Activated CD4-positive, alpha-beta memory T cell treated with anti-CD3 and anti-CD28 coated beads for 36 hours (primary cell): ENCODE data around the gene PARVB. TPM values are rescaled to one million over a fixed set of nuclear protein-coding genes. Genes with fewer than 3 reads are reported as not detected.

Source experiments
- CTCF ChIA-PET: fragments of 350-600 bp; sonication (Branson Sonifier 250); formaldehyde crosslinking; loops from one replicate; lab custom pipeline; 2021; ENCODE audit warnings: antibody characterized with exemption, inconsistent platforms; lab: Charles Lee
- POLR2A ChIA-PET: fragments of 350-600 bp; sonication (Branson Sonifier 250); formaldehyde crosslinking; loops from one replicate; lab custom pipeline; 2021; ENCODE audit warnings: antibody characterized with exemption; lab: Charles Lee
- DNase-seq: peaks from one replicate; pipeline ENCODE4 v3.0.0-alpha.2; 2020
- H3K27ac Mint-ChIP-seq: one replicate; pipeline ENCODE4 v1.8.0; 2021; ENCODE audit warnings: mixed read lengths
- H3K27me3 Mint-ChIP-seq: one replicate; pipeline ENCODE4 v1.8.0; 2021; ENCODE audit warnings: mixed read lengths
- H3K36me3 Mint-ChIP-seq: one replicate; pipeline ENCODE4 v1.8.0; 2021; ENCODE audit warnings: mixed read lengths
- H3K4me1 Mint-ChIP-seq: one replicate; pipeline ENCODE4 v1.8.0; 2021; ENCODE audit warnings: low read depth, mixed read lengths
- H3K4me3 Mint-ChIP-seq: one replicate; pipeline ENCODE4 v1.8.0; 2021; ENCODE audit warnings: mild to moderate bottlenecking, mixed read lengths
- H3K9me3 Mint-ChIP-seq: one replicate; pipeline ENCODE4 v1.8.0; 2021; ENCODE audit warnings: mixed read lengths
- intact Hi-C: fragments of 100-400 bp; cut with micrococcal nuclease; formaldehyde crosslinking; loops from one replicate; pipeline ENCODE4 v1.15.1; 2023
- total RNA-seq, 2 experiments: library from RNA; stranded (reverse); gene quantifications; one replicate each; pipeline ENCODE4 v1.2.3, GENCODE V29; 2021

Gene PARVB
- total RNA-seq, 2 experiments from 2014 or later: 77.8 to 82.8 TPM

DNA sequence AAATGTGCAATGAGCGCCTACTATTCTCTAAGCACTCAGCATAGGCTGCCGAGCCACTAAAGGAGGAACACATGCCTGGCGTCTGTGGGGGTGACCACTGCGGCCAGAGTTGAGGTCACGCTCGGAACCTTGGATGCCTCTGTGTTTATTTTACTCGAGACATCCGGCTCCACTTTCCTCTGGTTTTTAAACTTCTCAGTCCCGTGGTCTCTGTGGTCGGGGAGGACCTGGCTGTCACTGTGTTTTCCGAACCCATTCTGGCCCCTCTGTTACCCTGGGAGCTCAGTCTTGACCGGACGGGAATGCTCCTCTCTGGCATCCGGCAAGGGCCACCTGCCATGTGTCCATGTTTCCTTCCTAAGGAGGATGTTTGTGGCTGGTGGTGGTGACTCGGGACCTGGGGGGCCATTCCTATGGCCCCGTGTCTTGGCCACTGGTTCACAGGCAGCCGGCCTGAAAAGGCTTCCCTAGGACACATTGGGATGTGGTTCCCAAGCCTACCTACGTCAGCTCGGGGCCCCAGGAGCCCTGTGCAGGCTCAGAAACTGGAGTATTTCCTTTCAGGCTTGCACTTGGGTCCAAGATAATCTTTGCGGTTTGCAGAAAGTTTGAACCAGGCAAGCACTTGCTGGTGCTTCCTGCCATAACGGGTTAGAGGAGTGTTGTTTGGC is 109.9 kb downstream of the PARVB start:
- Mint-ChIP-seq H3K4me1 (no peaks in the 10 kb centered on the region), H3K9me3 (peaks cover 25% of the 10 kb centered on the region), H3K27me3 (no peaks in the 10 kb centered on the region), H3K36me3 (peaks cover 52% of the 10 kb centered on the region), H3K4me3 (no peak overlapping the region), H3K27ac (no peak overlapping the region)
- CTCF ChIA-PET: no interaction called here
- POLR2A ChIA-PET: no interaction called here
- DNase-seq: no peak
- intact Hi-C loops: no loop called here

GRCh38 chr22:44136112-44136511 is 112.0 kb downstream of the PARVB start:
- no peak overlapping the region for H3K27ac Mint-ChIP-seq
- no peak overlapping the region for H3K4me3 Mint-ChIP-seq
- no peak for DNase-seq
- H3K4me1 Mint-ChIP-seq: no peaks in the 10 kb centered on the region
- H3K27me3 Mint-ChIP-seq: no peaks in the 10 kb centered on the region
- peaks cover 49% of the 10 kb centered on the region for H3K36me3 Mint-ChIP-seq
- H3K9me3 Mint-ChIP-seq: peaks cover 25% of the 10 kb centered on the region
- intact Hi-C loops: no loop called here
- ChIA-PET CTCF (no interaction called here), POLR2A (no interaction called here)

DNA sequence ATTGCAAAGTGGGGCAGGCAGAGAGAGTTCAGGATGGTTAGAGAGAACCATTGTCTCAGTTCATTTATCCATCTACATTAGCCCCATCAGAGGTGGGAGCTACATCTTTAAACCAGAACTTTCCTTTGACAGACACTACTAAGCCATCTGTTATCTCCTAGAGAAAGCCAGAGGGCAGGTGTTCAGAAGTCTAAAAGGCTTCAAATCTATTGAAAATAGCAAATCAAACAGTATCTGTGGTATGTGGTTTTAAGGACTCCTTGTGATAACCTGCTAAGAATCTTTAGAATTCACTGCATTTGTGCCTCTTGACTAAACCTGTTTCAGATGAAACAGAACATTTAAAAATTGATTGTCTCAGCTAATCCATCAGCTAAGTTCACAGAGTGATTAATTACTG is 112.7 kb downstream of the PARVB start:
- H3K36me3 Mint-ChIP-seq: peaks cover 45% of the 10 kb centered on the region
- no peak for DNase-seq
- H3K4me3 Mint-ChIP-seq: no peak overlapping the region
- intact Hi-C loops: no loop called here
- H3K27ac Mint-ChIP-seq: no peak overlapping the region
- ChIA-PET POLR2A (interaction anchor here (1.0 kb wide), 1 partner anchor 45 kb away, joined by 3 read pairs; no protein-coding TSS in a partner anchor), CTCF (no interaction called here)
- peaks cover 25% of the 10 kb centered on the region for H3K9me3 Mint-ChIP-seq
- H3K27me3 Mint-ChIP-seq: no peaks in the 10 kb centered on the region
- H3K4me1 Mint-ChIP-seq: no peaks in the 10 kb centered on the region

- DNase-seq: no peak
- intact Hi-C loops: no loop called here
- no peak overlapping the region for H3K4me3 Mint-ChIP-seq
- POLR2A ChIA-PET: interaction anchor here (1.0 kb wide), 1 partner anchor 44 kb away, joined by 3 read pairs; no protein-coding TSS in a partner anchor
- peaks cover 25% of the 10 kb centered on the region for H3K9me3 Mint-ChIP-seq
- no peaks in the 10 kb centered on the region for H3K4me1 Mint-ChIP-seq
- H3K27me3 Mint-ChIP-seq: no peaks in the 10 kb centered on the region
- peaks cover 45% of the 10 kb centered on the region for H3K36me3 Mint-ChIP-seq
- no peak overlapping the region for H3K27ac Mint-ChIP-seq
- CTCF ChIA-PET: no interaction called here
Measured at GRCh38 chr22:44137415-44137814, 113.3 kb downstream of the PARVB start.

DNA sequence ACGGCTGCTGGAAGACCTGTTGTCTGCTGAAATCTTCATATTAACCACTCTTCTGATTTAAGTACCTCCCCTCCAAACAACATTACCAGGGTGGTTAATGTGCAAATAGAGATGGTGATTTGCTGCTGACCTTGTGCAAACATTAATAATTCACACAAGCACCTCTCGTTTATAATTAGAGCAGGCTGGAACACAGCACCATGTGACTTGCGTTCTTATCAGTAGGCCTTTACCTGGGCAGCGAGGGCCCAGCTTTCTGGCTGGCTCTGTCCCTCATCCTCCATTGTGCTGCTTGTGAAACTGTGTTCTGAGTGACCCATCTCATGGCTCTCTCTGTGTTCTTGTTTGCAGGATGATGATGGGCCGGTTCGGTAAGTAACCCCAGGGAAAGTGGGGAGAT is 115.7 kb downstream of the PARVB start:
- CTCF ChIA-PET: interaction anchor here (0.7 kb wide), 1 partner anchor 146 kb away, joined by 3 read pairs; no protein-coding TSS in a partner anchor
- no peak overlapping the region for H3K27ac Mint-ChIP-seq
- no peak overlapping the region for H3K4me3 Mint-ChIP-seq
- H3K27me3 Mint-ChIP-seq: no peaks in the 10 kb centered on the region
- H3K36me3 Mint-ChIP-seq: peaks cover 38% of the 10 kb centered on the region
- H3K4me1 Mint-ChIP-seq: no peaks in the 10 kb centered on the region
- POLR2A ChIA-PET: no interaction called here
- no peak for DNase-seq
- H3K9me3 Mint-ChIP-seq: peaks cover 25% of the 10 kb centered on the region
- intact Hi-C loops: no loop called here

DNA sequence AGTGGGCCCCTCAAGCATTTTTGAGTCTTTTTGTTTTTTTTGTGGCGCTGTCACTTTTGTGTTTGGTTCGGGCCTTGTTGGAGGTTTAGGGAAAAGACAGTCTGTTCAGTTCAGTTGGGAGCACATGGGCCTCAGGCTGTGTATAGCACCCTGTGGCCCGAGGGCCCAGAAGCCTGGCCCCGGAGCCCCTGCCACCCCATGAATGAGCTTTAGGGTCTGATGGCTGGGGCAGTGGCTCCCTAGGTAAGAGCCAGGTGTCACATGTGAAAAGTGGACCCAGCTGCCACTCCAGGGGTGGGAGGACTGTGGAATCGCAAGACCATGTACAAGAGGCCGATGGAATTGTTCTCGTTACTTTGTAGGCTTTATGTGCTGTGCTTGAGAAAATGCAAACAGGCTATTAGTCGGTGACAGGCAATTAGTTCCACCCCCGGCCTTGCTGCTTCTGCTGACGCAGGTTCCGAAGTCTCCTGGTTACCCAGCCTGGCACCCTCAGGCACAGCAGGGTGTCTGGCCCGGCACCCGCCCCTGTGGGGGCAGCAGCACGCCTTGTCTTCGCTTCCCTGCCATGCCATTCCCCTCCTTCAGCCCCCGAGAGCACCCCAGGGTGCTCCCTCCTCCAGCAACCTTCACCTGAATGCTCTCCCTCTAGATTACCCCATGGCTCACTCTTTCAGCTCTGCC is 118.5 kb downstream of the PARVB start:
- Mint-ChIP-seq H3K4me1 (no peaks in the 10 kb centered on the region), H3K27ac (no peak overlapping the region), H3K36me3 (peaks cover 12% of the 10 kb centered on the region), H3K27me3 (no peaks in the 10 kb centered on the region), H3K9me3 (peaks cover 6% of the 10 kb centered on the region), H3K4me3 (no peak overlapping the region)
- intact Hi-C loops: no loop called here
- CTCF ChIA-PET: no interaction called here
- POLR2A ChIA-PET: no interaction called here
- DNase-seq: no peak

- Mint-ChIP-seq H3K27ac (no peak overlapping the region), H3K4me3 (no peak overlapping the region), H3K36me3 (peaks cover 7% of the 10 kb centered on the region), H3K9me3 (peaks cover under 1% of the 10 kb centered on the region), H3K27me3 (no peaks in the 10 kb centered on the region), H3K4me1 (no peaks in the 10 kb centered on the region)
- POLR2A ChIA-PET: no interaction called here
- intact Hi-C loops: no loop called here
- DNase-seq: no peak
- CTCF ChIA-PET: no interaction called here
Measured at GRCh38 chr22:44143105-44143474, 119.0 kb downstream of the PARVB start.

DNA sequence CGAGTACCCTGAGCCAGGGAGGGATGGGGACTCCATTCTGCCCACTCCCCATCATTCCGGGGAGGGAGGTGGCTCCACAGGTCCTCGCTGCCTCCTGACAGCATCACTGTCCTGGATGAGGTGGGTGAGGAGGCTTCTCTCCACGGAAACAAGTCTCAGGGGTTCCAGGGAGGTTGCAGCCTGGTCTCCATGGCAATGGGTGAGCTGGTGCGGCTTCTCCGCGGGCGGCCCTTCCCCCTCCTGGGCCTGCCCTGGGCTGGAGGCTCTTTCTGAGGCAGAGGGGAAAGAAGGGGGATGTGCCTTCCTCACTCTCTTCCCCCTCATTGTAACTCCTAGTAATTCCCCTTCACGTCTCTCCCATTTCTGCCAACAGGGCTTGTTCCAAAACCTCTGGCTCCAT is 119.5 kb downstream of the PARVB start:
- no peak overlapping the region for H3K4me3 Mint-ChIP-seq
- no peak for DNase-seq
- CTCF ChIA-PET: no interaction called here
- H3K27ac Mint-ChIP-seq: no peak overlapping the region
- no peaks in the 10 kb centered on the region for H3K27me3 Mint-ChIP-seq
- H3K4me1 Mint-ChIP-seq: no peaks in the 10 kb centered on the region
- intact Hi-C loops: no loop called here
- H3K36me3 Mint-ChIP-seq: peaks cover 3% of the 10 kb centered on the region
- H3K9me3 Mint-ChIP-seq: no peaks in the 10 kb centered on the region
- POLR2A ChIA-PET: no interaction called here

GRCh38 chr22:44144046-44144569 is 120.0 kb downstream of the PARVB start:
- POLR2A ChIA-PET: no interaction called here
- Mint-ChIP-seq H3K36me3 (no peaks in the 10 kb centered on the region), H3K27ac (no peak overlapping the region), H3K9me3 (no peaks in the 10 kb centered on the region), H3K4me1 (no peaks in the 10 kb centered on the region), H3K27me3 (no peaks in the 10 kb centered on the region), H3K4me3 (no peak overlapping the region)
- CTCF ChIA-PET: no interaction called here
- no peak for DNase-seq
- intact Hi-C loops: no loop called here

DNA sequence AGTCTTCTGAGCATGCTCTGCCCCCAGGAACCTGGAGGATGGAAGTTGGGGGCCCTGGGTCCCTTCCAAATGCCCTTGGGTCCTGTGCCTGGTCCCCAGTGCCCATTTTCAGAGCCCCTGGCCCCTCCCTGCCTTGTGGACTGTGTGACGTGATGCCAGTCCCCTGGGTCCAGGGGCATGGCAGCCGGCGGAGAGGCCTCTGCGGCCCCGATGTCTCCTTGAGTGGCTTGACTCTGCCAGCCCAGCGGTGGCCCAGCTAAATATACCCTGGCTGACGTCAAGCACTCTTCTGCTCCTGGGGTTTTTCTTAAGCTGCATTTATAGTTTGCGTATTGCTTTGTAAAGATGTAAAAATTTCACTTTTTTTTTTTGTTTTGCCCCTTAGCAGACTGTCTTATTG is 121.4 kb downstream of the PARVB start:
- H3K4me3 Mint-ChIP-seq: no peak overlapping the region
- no peaks in the 10 kb centered on the region for H3K9me3 Mint-ChIP-seq
- intact Hi-C loops: no loop called here
- CTCF ChIA-PET: no interaction called here
- no peak overlapping the region for H3K27ac Mint-ChIP-seq
- no peaks in the 10 kb centered on the region for H3K4me1 Mint-ChIP-seq
- no peak for DNase-seq
- POLR2A ChIA-PET: interaction anchor here (0.6 kb wide), 1 partner anchor 76 kb away, joined by 3 read pairs; no protein-coding TSS in a partner anchor
- H3K36me3 Mint-ChIP-seq: peaks cover 2% of the 10 kb centered on the region
- H3K27me3 Mint-ChIP-seq: no peaks in the 10 kb centered on the region

- peaks cover 4% of the 10 kb centered on the region for H3K36me3 Mint-ChIP-seq
- H3K27me3 Mint-ChIP-seq: no peaks in the 10 kb centered on the region
- intact Hi-C loops: no loop called here
- H3K27ac Mint-ChIP-seq: no peak overlapping the region
- DNase-seq: no peak
- no peaks in the 10 kb centered on the region for H3K9me3 Mint-ChIP-seq
- CTCF ChIA-PET: no interaction called here
- H3K4me1 Mint-ChIP-seq: no peaks in the 10 kb centered on the region
- POLR2A ChIA-PET: no interaction called here
- H3K4me3 Mint-ChIP-seq: no peak overlapping the region
Measured at GRCh38 chr22:44146088-44146861, 122.2 kb downstream of the PARVB start.

- ChIA-PET CTCF (no interaction called here), POLR2A (no interaction called here)
- H3K4me1 Mint-ChIP-seq: no peaks in the 10 kb centered on the region
- H3K36me3 Mint-ChIP-seq: peaks cover 4% of the 10 kb centered on the region
- no peaks in the 10 kb centered on the region for H3K9me3 Mint-ChIP-seq
- H3K27ac Mint-ChIP-seq: no peak overlapping the region
- no peak for DNase-seq
- no peaks in the 10 kb centered on the region for H3K27me3 Mint-ChIP-seq
- H3K4me3 Mint-ChIP-seq: no peak overlapping the region
- intact Hi-C loops: no loop called here
Measured at GRCh38 chr22:44147008-44147645, 123.0 kb downstream of the PARVB start.
